ENCODE results near the gene NUP188.
A peak's percentile ranks its signal among the peaks of the same experiment; 100 is the strongest.
"Not testable (repeated sequence)": the region's sequence is repeated elsewhere in the genome, so short reads cannot be mapped to it uniquely, and the experiment has no call there.

Gene NUP188

GRCh38 chr9:129001504-129002325 lies 54.2 kb downstream of the NUP188 start:
- Histone ChIP-seq H3K9ac (ENCODE audit: low read depth, low read length) (no peak overlapping the region), H3K27me3 (ENCODE audit: insufficient read depth, low read length) (no peaks in the 10 kb centered on the region), H3K4me1 (ENCODE audit: insufficient read depth, low read length) (no peaks in the 10 kb centered on the region), H3K27ac (ENCODE audit: low read depth, low read length) (no peak overlapping the region), H3K4me3 (ENCODE audit: low read length) (no peak overlapping the region), H3K36me3 (ENCODE audit: insufficient read depth, low read length) (peaks cover 87% of the 10 kb centered on the region), H3K9me3 (ENCODE audit: insufficient read depth, low read depth, low read length) (no peaks in the 10 kb centered on the region)
- 96% methylated on average over 10 of the region's 10 CpGs for WGBS

DNA sequence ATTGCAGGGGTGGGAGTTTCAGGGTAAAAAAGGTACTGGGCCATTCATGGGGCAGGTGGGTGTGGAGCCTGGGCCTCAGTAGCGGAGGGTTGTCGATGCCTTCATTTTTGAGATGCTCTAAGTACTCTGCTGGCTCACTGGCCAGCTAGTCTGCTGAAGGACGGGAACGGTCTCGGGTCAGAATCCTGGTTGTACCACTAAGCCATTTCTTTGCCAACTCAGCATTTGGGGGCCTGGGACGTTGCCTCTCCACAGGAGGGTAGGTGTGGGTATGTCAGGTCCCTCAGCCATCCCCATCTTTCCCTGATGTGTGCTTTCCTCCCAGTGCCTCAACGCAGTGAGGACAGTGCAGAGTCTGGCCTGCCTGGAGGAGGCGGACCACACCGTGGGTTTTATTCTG lies 55.5 kb downstream of the NUP188 start:
- 96% methylated on average over 9 of the region's 9 CpGs for WGBS
- H3K36me3 ChIP-seq (ENCODE audit: insufficient read depth, low read length) = peaks cover 88% of the 10 kb centered on the region

GRCh38 chr9:129004173-129004572 lies 56.7 kb downstream of the NUP188 start:
- H3K4me3 ChIP-seq (ENCODE audit: low read length) = not testable (repeated sequence)
- H3K36me3 ChIP-seq (ENCODE audit: insufficient read depth, low read length) = peaks cover 87% of the 10 kb centered on the region
- WGBS = 94% methylated on average over 5 of the region's 6 CpGs

More for the DNA sequence above, 55.5 kb downstream of the NUP188 start:
- no peak overlapping the region for H3K27ac ChIP-seq (ENCODE audit: low read depth, low read length)
- no peaks in the 10 kb centered on the region for H3K27me3 ChIP-seq (ENCODE audit: insufficient read depth, low read length)
- no peaks in the 10 kb centered on the region for H3K4me1 ChIP-seq (ENCODE audit: insufficient read depth, low read length)
- no peaks in the 10 kb centered on the region for H3K9me3 ChIP-seq (ENCODE audit: insufficient read depth, low read depth, low read length)
- H3K4me3 ChIP-seq (ENCODE audit: low read length) = no peak overlapping the region
- no peak overlapping the region for H3K9ac ChIP-seq (ENCODE audit: low read depth, low read length)

DNA sequence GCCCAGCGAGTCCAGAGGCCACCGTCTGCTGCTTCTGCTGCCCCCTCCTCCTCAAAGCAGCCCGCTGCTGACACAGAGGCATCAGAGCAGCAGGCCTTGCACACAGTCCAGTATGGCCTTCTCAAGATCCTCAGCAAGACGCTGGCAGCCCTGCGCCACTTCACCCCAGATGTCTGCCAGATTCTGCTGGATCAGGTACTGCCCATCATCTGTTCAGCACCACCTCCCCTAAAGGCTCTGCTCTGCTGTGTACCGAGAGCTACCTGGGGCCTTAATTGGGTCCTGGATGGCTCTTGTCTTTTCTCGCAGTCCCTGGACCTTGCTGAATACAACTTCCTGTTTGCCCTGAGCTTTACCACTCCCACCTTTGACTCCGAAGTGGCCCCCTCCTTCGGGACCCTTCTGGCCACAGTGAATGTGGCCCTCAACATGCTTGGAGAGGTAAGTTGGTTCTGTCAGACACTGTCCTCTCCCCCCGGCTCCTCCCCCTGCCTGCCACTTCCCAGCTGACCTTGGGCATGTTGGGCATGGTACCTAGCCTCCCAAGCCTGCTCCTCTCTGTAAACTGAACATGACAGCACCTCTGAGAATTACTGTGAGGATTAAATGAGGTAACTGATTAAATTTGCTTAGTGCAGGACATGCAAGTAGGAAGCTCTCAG lies 58.0 kb downstream of the NUP188 start:
- H3K9ac ChIP-seq (ENCODE audit: low read depth, low read length) = no peak overlapping the region
- 90% methylated on average over 10 of the region's 10 CpGs for WGBS
- no peaks in the 10 kb centered on the region for H3K4me1 ChIP-seq (ENCODE audit: insufficient read depth, low read length)
- H3K27me3 ChIP-seq (ENCODE audit: insufficient read depth, low read length) = no peaks in the 10 kb centered on the region
- H3K27ac ChIP-seq (ENCODE audit: low read depth, low read length) = no peak overlapping the region; the same call in 1 of the 2 replicates
- H3K36me3 ChIP-seq (ENCODE audit: insufficient read depth, low read length) = peaks cover 81% of the 10 kb centered on the region
- no peak overlapping the region for H3K4me3 ChIP-seq (ENCODE audit: low read length)
- H3K9me3 ChIP-seq (ENCODE audit: insufficient read depth, low read depth, low read length) = no peaks in the 10 kb centered on the region

More at GRCh38 chr9:129004173-129004572, 56.7 kb downstream of the NUP188 start:
- H3K27me3 ChIP-seq (ENCODE audit: insufficient read depth, low read length); H3K4me1 ChIP-seq (ENCODE audit: insufficient read depth, low read length); H3K9me3 ChIP-seq (ENCODE audit: insufficient read depth, low read depth, low read length); H3K9ac ChIP-seq (ENCODE audit: low read depth, low read length); H3K27ac ChIP-seq (ENCODE audit: low read depth, low read length): not testable (repeated sequence)

GRCh38 chr9:129006328-129007034 lies 59.0 kb downstream of the NUP188 start:
- no peak overlapping the region for H3K9ac ChIP-seq (ENCODE audit: low read depth, low read length)
- no peak overlapping the region for H3K4me3 ChIP-seq (ENCODE audit: low read length)
- no peaks in the 10 kb centered on the region for H3K9me3 ChIP-seq (ENCODE audit: insufficient read depth, low read depth, low read length)
- no peaks in the 10 kb centered on the region for H3K4me1 ChIP-seq (ENCODE audit: insufficient read depth, low read length)
- H3K27ac ChIP-seq (ENCODE audit: low read depth, low read length) = peak overlapping the region; percentile 35; the same call in 1 of the 2 replicates
- WGBS = 64% methylated on average over 21 of the region's 21 CpGs
- H3K36me3 ChIP-seq (ENCODE audit: insufficient read depth, low read length) = peaks cover 81% of the 10 kb centered on the region
- no peaks in the 10 kb centered on the region for H3K27me3 ChIP-seq (ENCODE audit: insufficient read depth, low read length)

DNA sequence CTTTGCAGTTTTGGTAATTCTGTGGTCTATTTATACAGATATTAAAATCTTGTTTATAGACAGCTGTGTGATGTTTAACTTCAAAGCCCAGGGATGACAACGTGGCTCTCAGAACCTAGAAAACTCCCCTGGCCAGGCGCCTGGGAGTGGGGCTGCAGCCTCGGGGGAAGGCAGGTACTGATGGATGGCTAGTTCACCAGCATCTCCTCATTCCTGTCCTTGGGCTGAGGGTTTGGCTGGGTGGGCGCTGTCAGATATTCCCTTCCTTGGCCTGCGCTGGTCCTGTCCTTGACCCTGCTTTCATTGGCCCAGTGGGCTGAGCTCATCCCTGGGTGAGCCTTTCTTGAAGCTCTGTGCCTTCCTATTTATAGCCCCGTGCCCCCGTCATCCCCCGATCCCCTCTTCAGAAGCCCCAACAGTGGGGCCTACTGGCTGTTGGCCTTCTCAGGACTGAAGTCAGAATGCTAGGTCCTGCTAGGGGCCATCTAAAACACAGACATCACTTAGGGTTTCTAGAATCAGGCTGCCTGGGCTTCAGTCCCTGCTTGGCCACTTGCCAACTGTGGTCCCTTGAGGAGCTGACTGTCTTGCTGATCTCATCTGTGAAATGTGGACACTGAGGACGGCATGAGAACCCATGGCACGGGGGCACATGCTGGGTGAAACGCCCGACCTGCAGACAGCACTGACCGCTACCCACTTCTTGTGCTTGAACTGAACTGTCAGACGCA lies 59.7 kb downstream of the NUP188 start:
- Histone ChIP-seq H3K36me3 (ENCODE audit: insufficient read depth, low read length) (peaks cover 76% of the 10 kb centered on the region), H3K4me3 (ENCODE audit: low read length) (no peak overlapping the region)
- 92% methylated on average over 14 of the region's 14 CpGs for WGBS

DNA sequence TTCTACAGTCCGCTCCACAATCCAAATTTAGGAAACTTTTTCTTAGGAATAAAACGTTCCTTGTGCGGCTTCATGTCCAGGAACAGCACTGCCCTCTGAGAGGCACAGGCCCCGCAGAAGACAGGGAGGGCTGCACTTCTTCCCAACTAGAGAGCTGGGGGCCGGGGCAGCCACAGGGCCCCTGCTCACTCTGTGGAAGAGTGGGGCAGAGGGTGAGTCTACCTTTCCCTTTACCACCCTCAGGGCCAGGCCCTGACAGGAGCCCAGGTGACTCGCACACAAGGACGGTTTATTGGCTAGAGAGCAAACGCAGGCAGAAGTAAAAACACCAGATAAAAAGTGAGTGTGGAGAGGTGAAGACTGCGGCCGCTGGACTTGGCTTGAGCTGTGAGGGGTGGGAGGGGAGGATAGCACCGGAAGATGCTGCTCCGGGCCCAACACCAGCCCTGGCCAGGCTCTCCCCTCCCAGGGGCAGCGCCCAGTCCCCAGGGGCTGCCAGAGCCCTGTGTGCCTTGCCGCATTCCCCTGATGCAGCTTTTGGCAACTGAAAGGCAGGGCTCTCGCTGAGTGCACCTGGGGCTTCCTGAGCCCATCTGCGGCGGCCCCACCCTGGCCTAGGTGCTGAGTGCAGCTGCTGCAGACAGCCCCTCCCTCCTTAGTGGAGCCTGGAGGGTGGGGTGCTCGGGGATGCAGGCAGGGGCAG lies 60.4 kb downstream of the NUP188 start:
- Histone ChIP-seq H3K4me3 (ENCODE audit: low read length) (no peak overlapping the region), H3K36me3 (ENCODE audit: insufficient read depth, low read length) (peaks cover 75% of the 10 kb centered on the region), H3K27me3 (ENCODE audit: insufficient read depth, low read length) (no peaks in the 10 kb centered on the region), H3K4me1 (ENCODE audit: insufficient read depth, low read length) (no peaks in the 10 kb centered on the region), H3K9ac (ENCODE audit: low read depth, low read length) (no peak overlapping the region), H3K27ac (ENCODE audit: low read depth, low read length) (no peak overlapping the region; the same call in 1 of the 2 replicates), H3K9me3 (ENCODE audit: insufficient read depth, low read depth, low read length) (no peaks in the 10 kb centered on the region)
- 95% methylated on average over 17 of the region's 18 CpGs for WGBS

More for the DNA sequence above, 59.7 kb downstream of the NUP188 start:
- Histone ChIP-seq H3K9me3 (ENCODE audit: insufficient read depth, low read depth, low read length) (no peaks in the 10 kb centered on the region), H3K9ac (ENCODE audit: low read depth, low read length) (no peak overlapping the region), H3K27me3 (ENCODE audit: insufficient read depth, low read length) (no peaks in the 10 kb centered on the region), H3K27ac (ENCODE audit: low read depth, low read length) (peak overlapping the region; percentile 40; the same call in 1 of the 2 replicates), H3K4me1 (ENCODE audit: insufficient read depth, low read length) (no peaks in the 10 kb centered on the region)

DNA sequence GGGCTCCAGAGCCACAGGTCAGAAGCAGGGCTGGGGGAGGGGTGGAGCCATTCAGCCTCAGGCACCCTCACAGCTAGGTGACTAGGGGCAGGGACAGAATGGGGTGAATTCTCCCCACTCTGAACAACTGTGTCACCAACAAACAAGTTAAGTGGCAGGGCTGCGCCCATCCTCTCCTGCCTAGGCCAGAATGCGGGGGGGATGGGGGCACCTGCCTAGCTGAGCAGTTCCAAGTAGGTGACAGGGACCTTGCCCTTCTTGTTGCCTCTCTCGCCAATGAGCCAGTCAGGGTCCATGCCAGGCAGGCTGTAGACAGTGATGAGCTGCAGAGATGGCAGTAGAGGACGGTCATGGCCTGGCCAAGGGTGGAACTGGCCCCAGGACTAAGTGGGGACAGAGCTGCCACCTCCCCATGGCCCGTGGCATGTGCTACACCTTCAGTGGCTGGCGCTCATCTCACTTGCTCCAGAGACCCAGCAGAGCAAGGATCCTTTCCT lies 61.0 kb downstream of the NUP188 start:
- Histone ChIP-seq H3K27me3 (ENCODE audit: insufficient read depth, low read length) (no peaks in the 10 kb centered on the region), H3K36me3 (ENCODE audit: insufficient read depth, low read length) (peaks cover 75% of the 10 kb centered on the region), H3K4me1 (ENCODE audit: insufficient read depth, low read length) (no peaks in the 10 kb centered on the region), H3K9ac (ENCODE audit: low read depth, low read length) (no peak overlapping the region), H3K27ac (ENCODE audit: low read depth, low read length) (peak overlapping the region; percentile 41; the same call in 1 of the 2 replicates), H3K4me3 (ENCODE audit: low read length) (no peak overlapping the region), H3K9me3 (ENCODE audit: insufficient read depth, low read depth, low read length) (no peaks in the 10 kb centered on the region)
- WGBS = 97% methylated on average over 6 of the region's 6 CpGs

GRCh38 chr9:129008986-129009583 lies 61.6 kb downstream of the NUP188 start:
- 92% methylated on average over 11 of the region's 13 CpGs for WGBS
- Histone ChIP-seq H3K4me1 (ENCODE audit: insufficient read depth, low read length) (no peaks in the 10 kb centered on the region), H3K4me3 (ENCODE audit: low read length) (no peak overlapping the region), H3K36me3 (ENCODE audit: insufficient read depth, low read length) (peaks cover 73% of the 10 kb centered on the region), H3K9ac (ENCODE audit: low read depth, low read length) (no peak overlapping the region), H3K9me3 (ENCODE audit: insufficient read depth, low read depth, low read length) (no peaks in the 10 kb centered on the region), H3K27ac (ENCODE audit: low read depth, low read length) (peak overlapping the region; percentile 41; the same call in 1 of the 2 replicates), H3K27me3 (ENCODE audit: insufficient read depth, low read length) (no peaks in the 10 kb centered on the region)
